ENCODE measurements around the gene FAM174B. TPM values are rescaled to one million over a fixed set of nuclear protein-coding genes. Genes with fewer than 3 reads are reported as not detected.

FAM174B gene
- total and polyA plus RNA-seq, 10 of the 15 experiments (the other 5 are each of a cell fraction or from before 2014, with no cell fraction given): 0.71 to 15.9 (median 4.2) TPM

- TF ChIP-seq EGR1 (IDR thresholded peaks at IDR 0.05; ENCODE audit: borderline replicate concordance in 1 of 2, low read depth in 2 of 2, low read length in 2 of 2) (no peak), BCL11A (IDR thresholded peaks at IDR 0.05; ENCODE audit: low read depth, low read length) (no peak), ETV6 (conservative IDR thresholded peaks at IDR 0.05 in 1 of 2, IDR thresholded peaks at IDR 0.05 in 1 of 2; ENCODE audit: borderline replicate concordance in 1 of 2, low read depth in 1 of 2) (no peak), EP300 (IDR thresholded peaks at IDR 0.05; ENCODE audit: borderline replicate concordance in 1 of 2, control insufficient read depth in 1 of 2, low read depth in 2 of 2, low read length in 2 of 2) (no peak), TCF12 (IDR thresholded peaks at IDR 0.05; ENCODE audit: low read depth, low read length) (no peak), NR2C1 (IDR thresholded peaks at IDR 0.05) (no peak), SKIL (IDR thresholded peaks at IDR 0.05; ENCODE audit: low read depth, poor library complexity, severe bottlenecking) (no peak), ZNF687 (IDR thresholded peaks at IDR 0.05) (no peak)
These were observed 85.8 kb downstream of the FAM174B start (continued) for GRCh38 chr15:92569778-92570177.

Other genes starting within 250 kb of the FAM174B start
- gene CHD2, start 244.5 kb upstream of the FAM174B start, total RNA-seq (2014; rRNA removed): 57.4 and 74.4 TPM in 2 replicates
- gene CHD2, start 244.5 kb upstream of the FAM174B start, total RNA-seq (2014; rRNA removed; fragmentation: Illumina TruSeq; extraction: Trizol): 64.6 and 74.9 TPM in 2 replicates
- gene CHD2, start 244.5 kb upstream of the FAM174B start, total RNA-seq (2021): 77.0 and 87.4 TPM in 2 replicates
- 94.7 and 100 TPM in 2 replicates for gene CHD2, start 244.5 kb upstream of the FAM174B start, polyA plus RNA-seq (2011; rRNA removed)
- gene CHD2, start 244.5 kb upstream of the FAM174B start, polyA plus RNA-seq (2014; fragmentation: Illumina TruSeq; extraction: Trizol): 88.0 and 102 TPM in 2 replicates
- 10 to 100 TPM; 38.1 to 42.8 TPM for gene CHD2, start 244.5 kb upstream of the FAM174B start, polyA plus RNA-seq (2014; fragmentation: Nextera tagmentation; extraction: Ambion mirVana)
- gene CHD2, start 244.5 kb upstream of the FAM174B start, polyA plus RNA-seq (2014; rRNA removed): 59.8 and 69.9 TPM in 2 replicates
- 10 to 100 TPM; 53.6 to 62.0 TPM for gene CHD2, start 244.5 kb upstream of the FAM174B start, polyA plus RNA-seq (2016; fragmentation: Nextera tagmentation; extraction: Ambion mirVana)